HAP-1 (cell line): Measurements from ENCODE around the gene SND1.
"Not testable (repeated sequence)": the region's sequence is repeated elsewhere in the genome, so short reads cannot be mapped to it uniquely, and the experiment has no call there.

Experiments
- DNase-seq, 2 experiments: peaks; one replicate each; pipeline ENCODE4 v3.0.0-alpha.2; 2016 to 2020; ENCODE audit warnings: low spot score in 2 of 2
- H3K27me3 ChIP-seq: fragments of 250-450 bp; sonication (Bioruptor Pico); 2 replicates; pipeline ENCODE4 v1.5.1; 2020; ENCODE audit warnings: low read depth, mild to moderate bottlenecking, moderate library complexity
- H3K36me3 ChIP-seq: fragments of 250-450 bp; sonication (Bioruptor Pico); replicated peaks from 2 replicates; pipeline ENCODE4 v1.5.1; 2020; ENCODE audit warnings: mild to moderate bottlenecking
- H3K4me1 ChIP-seq: fragments of 250-450 bp; sonication (Bioruptor Pico); 2 replicates; pipeline ENCODE4 v1.5.1; 2020; ENCODE audit warnings: mild to moderate bottlenecking
- H3K4me3 ChIP-seq: fragments of 250-450 bp; sonication (Bioruptor Pico); 2 replicates; pipeline ENCODE4 v1.5.1; 2020; ENCODE audit warnings: mild to moderate bottlenecking, moderate library complexity
- H3K9me3 ChIP-seq: fragments of 250-450 bp; sonication (Bioruptor Pico); 2 replicates; pipeline ENCODE4 v1.5.1; 2020; ENCODE audit warnings: mild to moderate bottlenecking, moderate library complexity
- in situ Hi-C: fragments of 300-500 bp; cut with MboI; formaldehyde crosslinking; loops from 3 replicates; pipeline ENCODE4 v1.14.3; 2020; ENCODE audit warnings: low sequenced_read_pairs, inconsistent platforms, mixed read lengths

Gene SND1

DNA sequence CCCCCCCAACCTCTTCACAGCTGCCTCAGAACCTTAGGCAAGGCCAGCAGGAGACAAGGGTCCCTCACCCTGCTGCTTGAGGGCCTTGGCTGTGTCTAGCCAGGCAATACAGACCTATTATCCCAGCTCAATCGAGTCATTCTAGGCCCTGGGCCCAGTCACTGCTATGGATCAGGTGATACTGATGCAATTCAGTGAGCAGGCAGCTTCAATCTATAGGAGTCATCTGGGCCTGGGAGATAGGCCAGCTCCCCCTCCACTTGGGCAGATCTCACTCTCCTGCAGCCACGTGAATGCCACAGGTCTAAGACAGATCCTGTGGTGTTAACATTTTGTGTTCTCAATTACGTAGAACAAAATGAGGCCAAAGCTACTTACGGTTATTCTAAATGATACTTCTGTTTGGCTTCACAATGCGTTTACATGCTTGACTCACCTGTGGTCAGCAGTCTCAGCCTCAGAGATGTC is 447.2 kb downstream of the SND1 start:
- in situ Hi-C loops: no loop called here
- no peaks in the 10 kb centered on the region for H3K9me3 ChIP-seq
- peaks cover 12% of the 10 kb centered on the region for H3K27me3 ChIP-seq
- 0 out of 2 replicates have a peak, but pooled peaks cover 3% of the 10 kb centered on the region for H3K4me1 ChIP-seq
- no peak overlapping the region for H3K4me3 ChIP-seq
- H3K36me3 ChIP-seq: peaks cover 3% of the 10 kb centered on the region
- no peak for DNase-seq

DNA sequence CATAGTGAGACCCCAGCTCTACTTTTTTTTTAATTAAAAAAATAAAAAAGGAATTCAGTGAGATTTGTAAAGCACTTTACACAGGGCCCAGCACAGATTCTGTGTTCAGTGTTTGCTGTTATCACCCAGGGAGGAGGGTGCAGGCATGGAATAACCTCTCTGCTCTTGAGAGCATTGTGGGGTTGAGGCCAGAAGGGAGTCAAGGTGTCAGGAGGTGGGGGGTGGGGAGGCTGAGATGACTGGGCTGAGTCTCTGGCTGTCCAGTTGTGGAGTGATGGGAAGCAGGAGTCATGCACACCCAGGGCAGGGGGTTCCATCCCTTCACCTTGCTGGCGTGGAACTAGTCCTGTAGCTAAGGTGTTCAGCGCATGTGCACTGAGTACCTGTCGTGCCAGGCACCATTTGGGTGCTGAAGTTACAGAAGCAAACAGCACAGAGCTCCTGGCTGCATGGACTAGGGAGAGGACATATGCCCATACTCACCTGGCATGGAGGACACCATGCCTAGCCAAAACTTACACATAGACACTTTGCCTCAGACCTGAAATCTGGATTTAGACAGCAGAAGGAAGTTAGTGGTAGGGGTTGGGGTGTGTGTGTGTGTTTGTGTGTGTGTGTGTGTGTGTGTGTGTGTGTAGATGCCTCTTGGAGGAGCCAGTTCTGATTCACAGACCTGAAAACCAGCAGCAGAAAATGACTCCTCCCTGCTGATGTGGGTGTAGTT is 448.4 kb downstream of the SND1 start:
- Histone ChIP-seq H3K9me3 (no peaks in the 10 kb centered on the region), H3K36me3 (peaks cover 2% of the 10 kb centered on the region), H3K4me1 (0 out of 2 replicates have a peak, but pooled peaks cover 3% of the 10 kb centered on the region), H3K4me3 (no peak overlapping the region), H3K27me3 (peaks cover 13% of the 10 kb centered on the region)
- DNase-seq: no peak
- in situ Hi-C loops: no loop called here

DNA sequence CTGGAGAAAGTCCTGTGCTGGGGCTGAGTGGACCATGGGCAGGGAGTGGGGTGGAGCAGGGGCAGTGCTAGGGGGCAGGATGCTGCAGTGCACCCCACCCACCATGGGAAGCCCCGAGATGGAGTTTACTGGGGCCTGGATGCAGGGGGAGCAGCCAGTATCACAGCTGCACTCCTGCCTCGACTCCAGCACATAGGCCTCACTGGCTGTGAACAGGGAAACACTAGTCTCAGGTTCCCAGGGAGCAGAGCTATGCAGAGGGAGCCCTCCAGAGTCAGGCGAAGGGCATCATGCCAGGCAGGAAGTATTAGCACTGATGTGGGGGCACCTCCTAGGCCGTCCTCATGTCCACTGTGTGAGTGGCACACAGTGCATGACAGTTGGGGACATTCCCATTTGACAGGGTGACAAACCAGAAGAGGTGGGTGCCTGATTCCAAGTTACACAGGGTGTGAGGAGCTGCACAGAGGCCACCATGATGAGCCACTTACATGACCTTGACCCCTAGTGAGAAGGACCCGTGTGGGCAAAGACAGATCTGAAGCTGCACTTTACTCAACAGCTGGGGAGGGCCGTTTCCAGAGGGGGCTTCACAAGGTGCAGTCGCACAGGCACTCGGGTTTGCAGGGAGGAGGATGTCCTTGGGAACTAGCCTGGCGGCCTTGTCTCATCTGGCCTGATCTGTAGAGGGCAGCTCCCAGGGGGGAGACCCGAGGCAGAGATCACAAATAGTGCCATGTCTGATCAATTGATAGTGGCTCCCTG is 449.1 kb downstream of the SND1 start:
- in situ Hi-C loops: no loop called here
- H3K36me3 ChIP-seq: no peaks in the 10 kb centered on the region
- H3K27me3 ChIP-seq: peaks cover 16% of the 10 kb centered on the region
- no peaks in the 10 kb centered on the region for H3K9me3 ChIP-seq
- 0 out of 2 replicates have a peak, but pooled peaks cover 3% of the 10 kb centered on the region for H3K4me1 ChIP-seq
- H3K4me3 ChIP-seq: no peak overlapping the region
- no peak for DNase-seq

DNA sequence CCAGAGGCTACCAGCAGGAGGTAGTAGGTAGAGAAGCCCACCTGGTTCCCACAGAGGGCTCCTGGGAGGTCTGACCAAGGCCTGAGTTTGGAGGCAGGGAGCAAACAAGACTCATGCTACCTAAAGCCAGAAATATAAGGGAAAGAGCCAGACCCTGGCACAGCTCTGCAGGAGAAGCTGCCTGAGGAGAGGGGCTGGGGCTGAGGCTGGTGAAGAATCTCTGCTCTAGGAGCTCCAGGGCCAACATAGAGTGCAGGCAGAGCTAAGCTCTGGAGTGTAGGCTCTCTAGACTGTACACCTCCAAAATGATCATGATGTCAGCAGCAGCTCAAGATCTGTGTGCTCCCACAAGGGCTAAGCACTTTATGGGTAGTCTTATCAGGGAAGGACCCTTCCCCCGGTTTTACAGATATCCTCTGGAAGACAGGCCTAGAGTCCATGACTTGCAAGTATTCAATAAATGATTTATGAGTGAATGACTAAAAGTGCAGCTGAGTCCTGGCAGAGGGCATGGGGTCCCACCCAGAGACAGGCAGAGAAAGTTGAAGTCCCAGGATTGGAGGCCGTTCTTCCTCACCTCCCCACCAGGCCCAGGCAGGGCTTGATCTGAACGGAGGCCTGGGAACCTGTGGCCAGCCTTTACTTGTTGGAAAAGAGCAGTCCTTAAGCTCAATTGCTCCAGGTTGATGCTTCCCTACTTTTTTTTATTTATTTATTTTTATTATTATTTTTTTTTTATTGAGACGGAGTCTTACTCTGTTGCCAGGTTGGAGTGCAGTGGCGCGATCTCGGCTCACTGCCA is 450.7 kb downstream of the SND1 start:
- DNase-seq: no peak
- peaks cover 16% of the 10 kb centered on the region for H3K27me3 ChIP-seq
- no peaks in the 10 kb centered on the region for H3K9me3 ChIP-seq
- no peak overlapping the region for H3K4me3 ChIP-seq
- no peaks in the 10 kb centered on the region for H3K4me1 ChIP-seq
- in situ Hi-C loops: no loop called here
- no peaks in the 10 kb centered on the region for H3K36me3 ChIP-seq

DNA sequence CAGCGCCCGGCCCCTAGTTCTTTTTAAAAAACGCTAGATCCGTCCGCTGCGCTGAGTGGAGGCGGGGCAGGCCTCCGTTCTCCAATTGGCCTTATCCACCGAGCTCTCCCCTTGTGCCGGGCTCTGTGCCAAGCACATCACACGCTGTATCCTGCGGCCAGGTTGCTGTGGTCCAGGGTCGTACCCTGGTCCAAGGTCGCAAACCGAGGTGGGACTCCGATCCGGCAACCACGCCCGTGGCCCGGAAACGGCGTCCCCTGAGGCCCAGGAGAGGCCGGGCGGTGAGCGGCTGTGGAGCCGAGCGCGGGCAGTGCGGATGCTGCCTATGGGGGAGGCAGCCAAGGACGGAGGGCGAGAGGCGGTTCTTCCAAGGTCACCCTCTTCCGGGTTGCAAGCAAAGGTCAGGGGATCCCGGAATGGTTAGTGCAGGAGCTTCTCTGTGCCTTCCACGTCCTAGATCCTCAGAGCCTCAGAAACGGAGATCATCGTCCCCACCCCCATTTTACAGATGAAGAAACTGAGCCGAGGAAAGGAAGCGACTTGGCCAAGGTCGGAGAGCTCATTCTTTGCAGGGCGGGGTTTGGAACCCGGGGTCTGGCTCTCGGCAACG is 451.6 kb downstream of the SND1 start:
- in situ Hi-C loops: no loop called here
- H3K4me3 ChIP-seq: peak overlapping the region; percentile 24
- no peaks in the 10 kb centered on the region for H3K36me3 ChIP-seq
- DNase-seq: peak in 1 of 2 experiments; percentile 24
- H3K4me1 ChIP-seq: no peaks in the 10 kb centered on the region
- H3K27me3 ChIP-seq: peaks cover 16% of the 10 kb centered on the region
- no peaks in the 10 kb centered on the region for H3K9me3 ChIP-seq

DNA sequence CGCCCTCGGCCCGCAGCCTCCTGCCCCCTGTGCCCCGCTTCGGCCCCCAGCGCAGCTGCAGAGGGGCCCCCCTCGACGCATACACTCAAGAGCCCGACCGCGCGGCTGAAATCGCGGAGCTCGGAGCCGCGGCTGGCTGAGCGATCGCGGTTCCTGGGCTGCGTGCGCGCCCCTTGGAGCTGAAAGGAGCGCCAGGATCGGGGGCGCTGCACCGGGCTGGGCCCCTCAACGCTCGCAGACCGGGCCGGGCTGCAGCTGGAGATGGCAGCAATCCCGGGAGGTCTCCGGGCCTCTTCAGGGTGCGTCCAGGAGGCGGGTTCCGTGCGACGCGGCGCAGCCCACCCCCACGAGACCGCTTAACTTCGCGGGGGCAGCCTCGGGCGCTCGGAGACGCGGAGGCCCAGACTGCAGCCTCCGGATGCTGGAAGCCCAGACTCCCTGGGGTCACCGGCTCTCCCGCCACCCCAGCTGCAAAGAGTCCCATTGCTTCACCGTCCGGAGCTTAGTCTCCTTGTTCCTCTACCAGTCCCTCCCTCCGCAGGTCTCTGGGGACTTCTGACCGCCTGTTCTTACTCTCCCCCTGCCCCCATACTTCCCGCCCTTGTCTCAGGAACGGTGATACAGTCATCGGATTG is 452.2 kb downstream of the SND1 start:
- in situ Hi-C loops: no loop called here
- peaks cover 20% of the 10 kb centered on the region for H3K27me3 ChIP-seq

DNA sequence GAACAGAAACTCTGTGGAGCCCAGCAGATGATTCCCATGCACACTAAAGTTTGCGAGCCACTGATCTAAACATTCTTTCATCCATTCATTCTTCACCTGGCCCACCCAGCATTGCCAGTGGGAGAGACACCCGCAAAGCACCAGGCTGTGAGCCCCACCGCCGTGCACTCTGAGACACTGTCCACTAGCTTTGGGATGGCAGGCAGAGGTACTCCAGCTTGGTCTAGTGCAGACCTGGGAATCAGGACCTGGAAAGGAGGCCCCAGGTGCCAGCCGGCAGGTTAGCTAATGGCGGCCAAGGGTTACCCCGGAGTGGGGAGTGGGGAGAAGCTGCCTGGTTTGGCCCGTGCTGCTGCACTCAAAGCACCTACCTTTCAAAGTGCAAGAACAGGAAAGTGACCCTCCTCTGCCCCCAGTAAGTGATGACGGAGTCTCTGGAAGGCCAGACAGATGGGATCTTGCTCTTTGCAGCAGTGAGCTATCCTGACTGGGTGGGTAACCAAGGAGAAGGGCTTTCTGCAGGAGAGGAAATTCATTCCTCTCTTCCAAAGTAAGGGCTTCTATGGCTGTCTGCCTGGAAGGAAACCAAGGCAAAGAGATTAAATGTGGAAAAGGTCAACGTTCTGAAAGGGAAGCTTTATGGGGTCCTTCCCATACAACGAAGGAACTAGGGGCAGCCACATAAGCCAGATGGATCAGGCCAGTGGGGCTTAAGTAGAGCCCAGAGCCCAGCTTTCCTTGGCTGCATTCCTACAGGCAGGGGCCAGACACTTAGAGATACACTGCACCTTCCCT is 453.4 kb downstream of the SND1 start:
- Histone ChIP-seq H3K36me3 (no peaks in the 10 kb centered on the region), H3K4me1 (no peaks in the 10 kb centered on the region), H3K9me3 (no peaks in the 10 kb centered on the region), H3K27me3 (peaks cover 20% of the 10 kb centered on the region), H3K4me3 (no peak overlapping the region)
- in situ Hi-C loops: no loop called here
- no peak for DNase-seq

More for the DNA sequence above, 452.2 kb downstream of the SND1 start:
- Histone ChIP-seq H3K4me3 (peak overlapping the region; percentile 24), H3K36me3 (no peaks in the 10 kb centered on the region), H3K9me3 (no peaks in the 10 kb centered on the region), H3K4me1 (no peaks in the 10 kb centered on the region)
- peak in 1 of 2 experiments; percentile 55 for DNase-seq

DNA sequence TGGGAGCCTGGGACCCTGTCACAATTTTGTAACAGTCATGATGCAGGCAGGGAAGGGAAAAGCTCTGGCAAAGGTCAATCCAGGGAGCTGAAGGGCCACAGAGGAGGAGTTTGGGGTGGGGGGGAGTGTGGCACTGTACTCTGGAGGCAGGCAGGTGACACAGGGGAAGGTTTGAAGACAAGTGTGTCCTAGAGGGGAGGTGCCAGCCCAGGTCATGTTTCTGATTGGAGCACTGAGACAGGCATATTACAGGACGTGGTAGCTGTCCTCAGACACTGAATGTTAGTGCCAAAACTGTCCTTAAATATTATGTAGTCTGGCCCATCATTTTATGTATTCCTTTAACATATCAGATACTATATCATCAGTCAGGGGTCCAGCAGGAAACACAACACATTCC is 454.8 kb downstream of the SND1 start:
- Histone ChIP-seq H3K36me3 (no peaks in the 10 kb centered on the region), H3K27me3 (peaks cover 20% of the 10 kb centered on the region), H3K9me3 (no peaks in the 10 kb centered on the region), H3K4me3 (no peak overlapping the region), H3K4me1 (no peaks in the 10 kb centered on the region)
- no peak for DNase-seq
- in situ Hi-C loops: no loop called here

DNA sequence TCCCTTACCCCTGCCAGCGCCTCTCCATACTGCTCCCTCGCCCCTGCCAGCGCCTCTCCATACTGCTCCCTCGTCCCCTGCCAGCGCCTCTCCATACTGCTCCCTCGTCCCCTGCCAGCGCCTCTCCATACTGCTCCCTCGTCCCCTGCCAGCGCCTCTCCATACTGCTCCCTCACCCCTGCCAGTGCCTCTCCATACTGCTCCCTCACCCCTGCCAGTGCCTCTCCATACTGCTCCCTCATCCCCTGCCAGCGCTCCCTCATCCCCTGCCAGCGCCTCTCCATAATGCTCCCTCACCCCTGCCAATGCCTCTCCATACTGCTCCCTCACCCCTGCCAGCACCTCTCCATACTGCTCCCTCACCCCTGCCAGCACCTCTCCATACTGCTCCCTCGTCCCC is 455.5 kb downstream of the SND1 start:
- H3K4me3 ChIP-seq, H3K9me3 ChIP-seq, H3K4me1 ChIP-seq, DNase-seq, in situ Hi-C loops, H3K36me3 ChIP-seq: not testable (repeated sequence)
- H3K27me3 ChIP-seq: peaks cover 20% of the 10 kb centered on the region

DNA sequence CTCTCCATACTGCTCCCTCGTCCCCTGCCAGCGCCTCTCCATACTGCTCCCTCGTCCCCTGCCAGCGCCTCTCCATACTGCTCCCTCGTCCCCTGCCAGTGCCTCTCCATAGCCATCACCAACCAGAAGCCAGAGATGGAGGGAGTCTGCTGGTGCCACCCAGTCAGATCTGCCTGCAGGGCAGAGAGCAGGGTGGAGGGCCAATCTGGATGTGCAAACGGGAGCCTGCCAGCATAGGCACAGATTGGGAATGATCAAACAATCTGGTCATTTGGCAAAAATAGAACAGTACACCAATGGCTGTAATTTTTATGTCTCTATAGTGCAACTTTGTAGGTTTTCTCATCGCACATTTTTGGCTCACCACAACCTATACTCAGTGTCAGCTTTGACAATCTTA is 456.1 kb downstream of the SND1 start:
- in situ Hi-C loops: no loop called here
- no peak for DNase-seq
- Histone ChIP-seq H3K36me3 (no peaks in the 10 kb centered on the region), H3K27me3 (peaks cover 19% of the 10 kb centered on the region), H3K4me1 (no peaks in the 10 kb centered on the region), H3K4me3 (no peak overlapping the region), H3K9me3 (no peaks in the 10 kb centered on the region)

DNA sequence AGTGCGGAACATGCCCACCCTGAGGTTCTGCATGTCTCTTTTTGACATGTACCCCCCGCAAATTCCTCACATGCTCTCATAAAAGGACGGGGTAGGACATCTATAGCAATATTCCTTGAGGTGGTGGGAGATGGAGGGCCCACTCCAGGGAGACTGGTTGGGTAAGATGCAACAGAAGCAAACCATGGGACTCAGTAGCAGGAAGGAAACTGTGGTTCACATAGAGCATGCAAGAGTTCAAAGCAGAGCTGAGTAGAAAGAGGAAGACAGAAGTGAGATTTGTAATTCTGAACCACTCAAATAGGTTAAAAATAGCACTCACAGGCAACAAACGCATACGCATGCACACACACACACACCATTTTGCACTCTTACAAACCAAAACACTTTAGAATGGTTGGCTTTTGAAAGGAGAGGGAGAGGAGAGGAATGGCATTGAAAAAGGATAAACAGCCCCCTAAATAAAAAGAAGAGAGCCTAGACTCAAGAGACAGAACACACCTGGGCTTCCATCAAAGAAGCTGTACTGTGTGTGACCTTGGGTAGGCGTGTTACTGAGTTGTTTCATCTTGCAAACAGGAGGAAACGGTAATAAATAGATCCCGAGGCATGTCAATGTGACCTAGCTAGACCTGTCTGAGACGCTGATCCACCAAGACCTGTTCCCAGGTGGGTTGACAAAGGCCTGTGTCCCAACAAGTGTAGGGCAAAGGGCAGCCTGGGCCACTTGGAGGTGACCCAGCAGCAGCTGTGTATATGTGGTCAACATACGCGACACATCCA is 456.8 kb downstream of the SND1 start:
- no peak overlapping the region for H3K4me3 ChIP-seq
- in situ Hi-C loops: no loop called here
- DNase-seq: no peak
- no peaks in the 10 kb centered on the region for H3K9me3 ChIP-seq
- no peaks in the 10 kb centered on the region for H3K4me1 ChIP-seq
- no peaks in the 10 kb centered on the region for H3K36me3 ChIP-seq
- peaks cover 18% of the 10 kb centered on the region for H3K27me3 ChIP-seq

DNA sequence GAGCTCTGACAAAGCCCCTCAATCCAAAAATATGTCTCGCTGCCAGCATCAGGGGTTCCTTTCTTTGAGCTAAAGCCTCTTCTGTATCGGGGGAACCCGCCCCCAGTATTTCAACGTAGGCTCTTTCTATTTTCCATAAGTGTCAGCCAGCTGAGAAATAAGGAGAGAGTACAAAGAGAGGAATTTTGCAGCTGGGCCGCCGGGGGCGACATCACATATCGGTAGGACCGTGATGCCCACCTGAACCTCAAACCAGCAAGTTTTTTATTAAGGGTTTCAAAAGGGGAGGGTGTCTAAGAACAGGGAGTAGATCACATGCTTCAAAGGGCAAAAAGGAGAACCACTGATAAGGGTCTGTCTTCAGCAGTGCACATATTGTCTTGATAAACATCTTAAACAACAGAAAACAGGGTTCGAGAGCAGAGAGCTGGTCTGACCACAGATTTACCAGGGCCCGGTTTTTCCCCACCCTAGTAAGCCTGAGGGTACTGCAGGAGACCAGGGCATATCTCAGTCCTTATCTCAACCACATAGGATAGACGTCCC is 457.5 kb downstream of the SND1 start:
- H3K4me3 ChIP-seq, in situ Hi-C loops, H3K9me3 ChIP-seq, H3K36me3 ChIP-seq, DNase-seq, H3K4me1 ChIP-seq: not testable (repeated sequence)
- H3K27me3 ChIP-seq: peaks cover 13% of the 10 kb centered on the region
